SK-N-SH (cell line): ENCODE results near the gene CBFB. TPM values are rescaled to one million over a fixed set of nuclear protein-coding genes. Genes with fewer than 3 reads are reported as not detected.

Source experiments
- CTCF ChIA-PET: fragments of 300-600, 350-600 bp; formaldehyde crosslinking; extraction: SDS; loops from one replicate; lab custom pipeline; 2021; lab: Yijun Ruan, JAX
- POLR2A ChIA-PET: fragments of 350-600 bp; sonication (Branson Sonifier 250); formaldehyde crosslinking; extraction: SDS; loops from one replicate; lab custom pipeline; 2020; ENCODE audit warnings: antibody characterized with exemption, inconsistent platforms; lab: Yijun Ruan, JAX
- DNase-seq: peaks from one replicate; pipeline ENCODE4 v3.0.0; 2012
- H2AFZ ChIP-seq: fragments of 200-600 bp; sonication (generic); 2 replicates; pipeline ENCODE4 v1.8.1; 2016; ENCODE audit warnings: antibody characterized with exemption, mild to moderate bottlenecking, low read depth
- H3F3A ChIP-seq: fragments of 200-600 bp; sonication (generic); replicated peaks from 2 replicates; pipeline ENCODE3; 2016; ENCODE audit warnings: antibody characterized with exemption, mild to moderate bottlenecking; ENCODE audit not compliant: insufficient read depth
- H3K27ac ChIP-seq, 2 experiments: fragments of 200-500 bp in 1 of 2; fragments of 200-600 bp in 1 of 2; sonication (Bioruptor generic) in 1 of 2; sonication (generic), shearing (Covaris generic) in 1 of 2; 2 replicates each; pipeline versions ENCODE4 v1.5.1 to v1.6.1; 2014 to 2016; ENCODE audit warnings: low read depth in 2 of 2, inconsistent platforms in 1 of 2, low read length in 1 of 2, mild to moderate bottlenecking in 1 of 2, mixed read lengths in 1 of 2
- H3K27me3 ChIP-seq: fragments of 200-600 bp; sonication (generic), shearing (Covaris generic); 2 replicates; pipeline ENCODE4 v1.6.1; 2016; ENCODE audit warnings: mixed run types; ENCODE audit not compliant: insufficient read depth
- H3K36me3 ChIP-seq, 2 experiments: fragments of 200-500 bp in 1 of 2; fragments of 200-600 bp in 1 of 2; sonication (Bioruptor generic) in 1 of 2; sonication (generic) in 1 of 2; replicated peaks in 1 of 2; 2 replicates each; pipeline versions ENCODE3 to v1.5.1; 2014 to 2016; ENCODE audit warnings: low read length in 1 of 2, mild to moderate bottlenecking in 1 of 2; ENCODE audit not compliant: insufficient read depth in 2 of 2, control insufficient read depth in 1 of 2
- H3K4me1 ChIP-seq, 2 experiments: fragments of 200-500 bp in 1 of 2; fragments of 200-600 bp in 1 of 2; sonication (Bioruptor generic) in 1 of 2; sonication (generic), shearing (Covaris generic) in 1 of 2; 2 replicates each; pipeline versions ENCODE4 v1.5.1 to v1.6.1; 2014 to 2016; ENCODE audit warnings: low read depth in 1 of 2, low read length in 1 of 2, mixed run types in 1 of 2; ENCODE audit not compliant: insufficient read depth in 2 of 2, control insufficient read depth in 1 of 2
- H3K4me2 ChIP-seq: fragments of 200-600 bp; sonication (generic), shearing (Covaris generic); 2 replicates; pipeline ENCODE4 v1.6.1; 2017; ENCODE audit warnings: mixed run types
- H3K4me3 ChIP-seq, 2 experiments: fragments of 200-500 bp in 1 of 2; fragments of 200-600 bp in 1 of 2; sonication (Bioruptor generic) in 1 of 2; sonication (generic), shearing (Covaris generic) in 1 of 2; 2 replicates each; pipeline versions ENCODE4 v1.5.1 to v1.8.1; 2014 to 2016; ENCODE audit warnings: low read depth in 2 of 2, inconsistent platforms in 1 of 2, low read length in 1 of 2, mild to moderate bottlenecking in 1 of 2, mixed read lengths in 1 of 2, moderate library complexity in 1 of 2
- H3K79me2 ChIP-seq: fragments of 200-600 bp; sonication (generic); 2 replicates; pipeline ENCODE4 v1.8.1; 2017; ENCODE audit warnings: mild to moderate bottlenecking; ENCODE audit not compliant: insufficient read depth
- H3K9ac ChIP-seq: fragments of 200-600 bp; sonication (generic); 2 replicates; pipeline ENCODE4 v1.6.1; 2017; ENCODE audit warnings: mixed run types
- H3K9me2 ChIP-seq: fragments of 200-600 bp; sonication (generic); 2 replicates; pipeline ENCODE4 v1.6.1; 2017; ENCODE audit warnings: mixed run types
- H3K9me3 ChIP-seq: fragments of 200-600 bp; sonication (generic); 2 replicates; pipeline ENCODE4 v1.6.1; 2017; ENCODE audit warnings: mixed run types, mild to moderate bottlenecking, moderate library complexity
- H4K20me1 ChIP-seq: fragments of 200-600 bp; sonication (generic); 2 replicates; pipeline ENCODE4 v1.6.1; 2017; ENCODE audit warnings: mild to moderate bottlenecking, mixed run types; ENCODE audit not compliant: insufficient read depth
- ELF1 ChIP-seq: IDR thresholded peaks from 2 replicates; pipeline ENCODE4 v1.4.0; 2012
- EZH2phosphoT487 ChIP-seq: fragments of 200-600 bp; sonication (generic); IDR thresholded peaks from 2 replicates; pipeline ENCODE4 v1.6.1; 2017; ENCODE audit warnings: low read depth, mixed run types, mild to moderate bottlenecking, antibody characterized with exemption, moderate library complexity, borderline replicate concordance
- FOSL2 ChIP-seq: IDR thresholded peaks from 2 replicates; pipeline ENCODE4 v1.4.0; 2012; ENCODE audit warnings: low read depth, mild to moderate bottlenecking, moderate library complexity, borderline replicate concordance
- FOXJ3 ChIP-seq: sonication (generic); formaldehyde crosslinking; IDR thresholded peaks from 2 replicates; pipeline ENCODE4 v1.5.1; 2020; ENCODE audit warnings: mild to moderate bottlenecking, missing genetic modification reagents
- FOXM1 ChIP-seq: IDR thresholded peaks from 2 replicates; pipeline ENCODE4 v1.4.0; 2012; ENCODE audit warnings: low read depth, mild to moderate bottlenecking
- MAX ChIP-seq: IDR thresholded peaks from 2 replicates; pipeline ENCODE4 v1.4.0; 2012; ENCODE audit warnings: low read depth
- MEF2A ChIP-seq: IDR thresholded peaks from 2 replicates; pipeline ENCODE4 v1.4.0; 2012; ENCODE audit warnings: low read depth, borderline replicate concordance
- NFIC ChIP-seq: IDR thresholded peaks from 2 replicates; pipeline ENCODE4 v1.4.0; 2012; ENCODE audit warnings: borderline replicate concordance
- RAD21 ChIP-seq: IDR thresholded peaks from 2 replicates; pipeline ENCODE4 v1.6.1; 2012; ENCODE audit warnings: mild to moderate bottlenecking, low read length
- RCOR1 ChIP-seq: fragments of 150-350 bp; IDR thresholded peaks from 2 replicates; pipeline ENCODE4 v1.6.1; 2017; ENCODE audit warnings: antibody characterized with exemption, low read length
- SMC3 ChIP-seq: IDR thresholded peaks from 2 replicates; pipeline ENCODE4 v1.6.1; 2012; ENCODE audit warnings: low read depth, low read length, improper control_type of control experiment
- TCF12 ChIP-seq: IDR thresholded peaks from 2 replicates; pipeline ENCODE4 v1.4.0; 2012
- TEAD4 ChIP-seq: IDR thresholded peaks from 2 replicates; pipeline ENCODE4 v1.4.0; 2012; ENCODE audit warnings: mild to moderate bottlenecking, borderline replicate concordance; ENCODE audit not compliant: insufficient read depth
- YY1 ChIP-seq: IDR thresholded peaks from 2 replicates; pipeline ENCODE4 v1.4.0; 2012; ENCODE audit warnings: low read depth, mild to moderate bottlenecking
- WGBS: methylation state at CpG from one replicate; pipeline ENCODE4 v1.1.6; 2017; ENCODE audit warnings: low lambda C conversion rate; 5-methylcytosine and 5-hydroxymethylcytosine counted together
- polyA plus RNA-seq, 3 experiments: library from polyadenylated mRNA; depleted of rRNA; stranded (reverse); fragments of >200 nt; gene quantifications; 2 replicates each; pipeline ENCODE4 v1.2.3, GENCODE V29; 2012
- TF ChIP-seq, protein P1 (sequence below): IDR thresholded peaks from 2 replicates; pipeline ENCODE4; 2012

CBFB gene
- polyA plus RNA-seq, 1 of the 3 experiments (the other 2 are of a cell fraction), result 40.1 TPM

GRCh38 chr16:67013233-67013822 is 15.6 kb upstream of the CBFB start:
- Histone ChIP-seq H3K4me2 (peak overlapping the region; percentile 71), H3K79me2 (no peaks in the 10 kb centered on the region), H3K36me3 (no peaks in the 10 kb centered on the region), H3F3A (peaks cover 10% of the 10 kb centered on the region), H3K27ac (no peak overlapping the region), H3K27me3 (no peaks in the 10 kb centered on the region), H3K9me3 (no peaks in the 10 kb centered on the region), H2AFZ (peak overlapping the region; percentile 83; the same call in 1 of the 2 replicates), H3K4me1 (peaks cover 8 to 11% of the 10 kb centered on the region in 2 experiments; a peak in 1 of 4 replicates), H3K9me2 (no peaks in the 10 kb centered on the region), H4K20me1 (no peaks in the 10 kb centered on the region), H3K4me3 (peak overlapping the region; percentile 43 to 44; a peak in 3 of 4 replicates), H3K9ac (no peak overlapping the region)
- ChIA-PET POLR2A (interaction anchor here (0.6 to 1.2 kb wide), 4 partner anchors 93 to 235 kb away, joined by 3 to 4 read pairs (median 4); partner anchors contain the start of genes B3GNT9 and SLC9A5), CTCF (interaction anchor here (0.5 to 23.0 kb wide), 22 partner anchors 12 to 222 kb away, joined by 3 to 470 read pairs (median 4); partner anchors contain the start of genes B3GNT9, FBXL8, MATCAP1 and NOL3)
- TF ChIP-seq FOXM1 (no peak), EZH2phosphoT487 (no peak), MAX (no peak), ELF1 (no peak), TEAD4 (no peak), MEF2A (no peak), FOXJ3 (no peak), FOSL2 (no peak), RCOR1 (no peak)
- WGBS, result 49% methylated on average over 11 of the region's 21 CpGs
- DNase-seq, result no peak

DNA sequence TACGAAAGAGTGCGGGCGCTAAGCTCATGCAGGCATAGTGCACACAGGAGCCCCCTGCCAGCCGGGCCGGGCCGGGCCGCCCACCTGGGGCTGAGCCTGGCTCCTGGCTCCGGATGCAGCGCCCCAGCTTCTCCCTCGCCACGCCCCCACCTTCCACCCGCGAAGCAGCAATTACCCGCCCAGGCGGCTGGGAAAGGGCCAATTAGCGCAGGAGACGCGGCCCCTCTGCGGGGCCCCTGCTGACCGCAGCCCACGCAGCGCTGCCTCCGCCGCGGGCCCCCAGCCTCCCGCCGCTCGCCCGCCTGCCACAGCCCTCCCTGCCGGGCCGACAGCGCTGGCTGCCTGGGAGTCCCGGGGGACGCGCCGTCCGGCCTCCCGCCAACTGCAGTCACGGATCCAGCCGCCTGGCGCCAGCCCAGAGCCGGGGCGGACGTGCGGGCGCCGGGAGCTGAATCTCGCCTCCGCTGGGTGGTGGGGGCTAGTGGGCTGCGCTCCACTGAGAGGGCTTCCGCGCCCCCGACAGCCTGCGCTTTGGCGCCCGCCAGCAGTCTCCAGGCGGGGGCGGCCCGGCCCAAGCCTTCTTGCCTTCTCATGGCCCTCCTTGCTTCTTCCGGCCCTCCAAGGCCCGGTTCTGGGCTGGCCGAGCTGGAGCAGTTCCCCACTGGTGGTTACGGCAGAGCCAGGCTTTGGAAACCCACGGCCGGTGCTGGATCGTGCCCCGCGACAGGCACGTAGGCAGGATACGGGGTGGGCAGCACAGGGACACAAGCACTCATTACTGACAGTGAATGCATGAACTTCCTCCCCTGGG is 14.9 kb upstream of the CBFB start:
- no peaks in the 10 kb centered on the region for H3K9me2 ChIP-seq
- peak overlapping the region; percentile 83; the same call in 1 of the 2 replicates for H2AFZ ChIP-seq
- peak overlapping the region; percentile 41; the same call in 1 of the 2 replicates for H3K9ac ChIP-seq
- POLR2A ChIA-PET, result interaction anchor here (0.6 to 1.2 kb wide), 4 partner anchors 88 to 159 kb away, joined by 3 to 6 read pairs (median 4); partner anchors contain the start of gene B3GNT9
- H4K20me1 ChIP-seq, result no peaks in the 10 kb centered on the region
- H3K9me3 ChIP-seq, result no peaks in the 10 kb centered on the region
- no peak overlapping the region for H3K27ac ChIP-seq
- CTCF ChIA-PET, result interaction anchor here (0.6 to 23.0 kb wide), 23 partner anchors 12 to 211 kb away, joined by 3 to 470 read pairs (median 4); partner anchors contain the start of genes B3GNT9, FBXL8, MATCAP1 and NOL3
- H3K4me3 ChIP-seq, result peak overlapping the region; percentile 43 to 44; a peak in 3 of 4 replicates
- H3K27me3 ChIP-seq, result no peaks in the 10 kb centered on the region
- no peaks in the 10 kb centered on the region for H3K36me3 ChIP-seq
- H3K4me2 ChIP-seq, result peak overlapping the region; percentile 71
- TF ChIP-seq, protein P1, sequence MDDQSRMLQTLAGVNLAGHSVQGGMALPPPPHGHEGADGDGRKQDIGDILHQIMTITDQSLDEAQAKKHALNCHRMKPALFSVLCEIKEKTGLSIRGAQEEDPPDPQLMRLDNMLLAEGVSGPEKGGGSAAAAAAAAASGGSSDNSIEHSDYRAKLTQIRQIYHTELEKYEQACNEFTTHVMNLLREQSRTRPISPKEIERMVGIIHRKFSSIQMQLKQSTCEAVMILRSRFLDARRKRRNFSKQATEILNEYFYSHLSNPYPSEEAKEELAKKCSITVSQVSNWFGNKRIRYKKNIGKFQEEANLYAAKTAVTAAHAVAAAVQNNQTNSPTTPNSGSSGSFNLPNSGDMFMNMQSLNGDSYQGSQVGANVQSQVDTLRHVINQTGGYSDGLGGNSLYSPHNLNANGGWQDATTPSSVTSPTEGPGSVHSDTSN, result no peak
- TF ChIP-seq RCOR1 (no peak), FOXJ3 (no peak), NFIC (peak; percentile 45; the same call in 1 of the 2 replicates), YY1 (no peak), TCF12 (no peak), RAD21 (peak; percentile 32), SMC3 (peak; percentile 21)
- peaks cover 8 to 11% of the 10 kb centered on the region in 2 experiments; a peak in 1 of 4 replicates for H3K4me1 ChIP-seq
- DNase-seq, result peak; percentile 91
- H3F3A ChIP-seq, result peaks cover 10% of the 10 kb centered on the region
- H3K79me2 ChIP-seq, result no peaks in the 10 kb centered on the region
- 44% methylated on average over 13 of the region's 70 CpGs for WGBS
